HUES6 (cell line): ENCODE measurements around the gene ZNF181.
A peak's percentile ranks its signal among the peaks of the same experiment; 100 is the strongest.

Source experiments
- H3K27ac ChIP-seq: 2 replicates; pipeline ENCODE4 v1.7.0; 2013; ENCODE audit warnings: low read depth, mild to moderate bottlenecking, low read length, inconsistent platforms
- H3K27me3 ChIP-seq: 2 replicates; pipeline ENCODE4 v1.6.1; 2013; ENCODE audit warnings: low read length; ENCODE audit not compliant: control insufficient read depth, insufficient read depth
- H3K36me3 ChIP-seq: 2 replicates; pipeline ENCODE4 v1.6.1; 2013; ENCODE audit warnings: low read length; ENCODE audit not compliant: control insufficient read depth, insufficient read depth
- H3K4me1 ChIP-seq: 2 replicates; pipeline ENCODE4 v1.6.1; 2013; ENCODE audit warnings: low read length; ENCODE audit not compliant: control insufficient read depth, insufficient read depth
- H3K4me3 ChIP-seq: 2 replicates; pipeline ENCODE4 v1.5.1; 2013; ENCODE audit warnings: low read depth, low read length
- H3K9ac ChIP-seq: one replicate; pipeline ENCODE4 v1.6.1; 2013; ENCODE audit warnings: mild to moderate bottlenecking, low read length
- H3K9me3 ChIP-seq: 2 replicates; pipeline ENCODE4 v1.6.1; 2013; ENCODE audit warnings: low read depth, low read length; ENCODE audit not compliant: control insufficient read depth, insufficient read depth

ZNF181 gene

DNA sequence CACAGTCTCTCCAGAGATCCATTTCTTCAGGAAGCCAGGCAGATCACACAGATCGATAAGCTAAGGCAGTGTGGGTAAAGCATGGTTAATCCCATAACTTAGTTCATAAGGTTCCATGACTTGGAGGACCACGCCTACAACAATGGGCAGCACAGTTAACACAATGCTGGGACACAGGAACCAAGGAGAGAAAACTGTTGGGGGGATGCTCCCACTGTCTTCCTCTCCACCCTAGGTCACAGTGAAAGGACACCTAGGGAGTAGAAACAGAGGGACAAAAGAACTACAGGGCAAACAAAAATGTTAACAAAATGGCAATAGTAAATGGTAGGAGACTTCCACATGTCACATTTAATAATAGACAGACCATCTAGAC is 20.8 kb upstream of the ZNF181 start:
- H3K4me3 ChIP-seq: no peak overlapping the region
- no peaks in the 10 kb centered on the region for H3K36me3 ChIP-seq
- H3K9me3 ChIP-seq: peaks cover 37% of the 10 kb centered on the region
- H3K27me3 ChIP-seq: no peaks in the 10 kb centered on the region
- H3K27ac ChIP-seq: no peak overlapping the region
- no peak overlapping the region for H3K9ac ChIP-seq
- H3K4me1 ChIP-seq: 0 out of 2 replicates have a peak, but pooled peaks cover 2% of the 10 kb centered on the region

GRCh38 chr19:34715357-34715756 is 18.7 kb upstream of the ZNF181 start:
- H3K9me3 ChIP-seq: peaks cover 37% of the 10 kb centered on the region
- H3K9ac ChIP-seq: no peak overlapping the region
- H3K27ac ChIP-seq: no peak overlapping the region
- no peak overlapping the region for H3K4me3 ChIP-seq
- 0 out of 2 replicates have a peak, but pooled peaks cover 2% of the 10 kb centered on the region for H3K4me1 ChIP-seq
- H3K36me3 ChIP-seq: no peaks in the 10 kb centered on the region
- H3K27me3 ChIP-seq: no peaks in the 10 kb centered on the region

- Histone ChIP-seq H3K9ac (no peak overlapping the region), H3K4me3 (no peak overlapping the region), H3K4me1 (no peaks in the 10 kb centered on the region), H3K27me3 (peaks cover 17% of the 10 kb centered on the region; the same call in 1 of the 2 replicates), H3K27ac (no peak overlapping the region), H3K9me3 (peaks cover 2% of the 10 kb centered on the region; the same call in 1 of the 2 replicates), H3K36me3 (no peaks in the 10 kb centered on the region)
Observed at GRCh38 chr19:34722353-34722752, 11.7 kb upstream of the ZNF181 start.

GRCh38 chr19:34725400-34725799 is 8.6 kb upstream of the ZNF181 start:
- Histone ChIP-seq H3K27ac (no peak overlapping the region), H3K4me3 (no peak overlapping the region), H3K27me3 (peaks cover 17% of the 10 kb centered on the region; the same call in 1 of the 2 replicates)

GRCh38 chr19:34731019-34731829 is 2.8 kb upstream of the ZNF181 start:
- Histone ChIP-seq H3K4me1 (no peaks in the 10 kb centered on the region), H3K4me3 (no peak overlapping the region), H3K27me3 (no peaks in the 10 kb centered on the region), H3K36me3 (no peaks in the 10 kb centered on the region), H3K9me3 (no peaks in the 10 kb centered on the region), H3K27ac (no peak overlapping the region), H3K9ac (no peak overlapping the region)

More at GRCh38 chr19:34725400-34725799, 8.6 kb upstream of the ZNF181 start:
- Histone ChIP-seq H3K4me1 (no peaks in the 10 kb centered on the region), H3K36me3 (no peaks in the 10 kb centered on the region), H3K9me3 (no peaks in the 10 kb centered on the region; the same call in 1 of the 2 replicates), H3K9ac (no peak overlapping the region)

DNA sequence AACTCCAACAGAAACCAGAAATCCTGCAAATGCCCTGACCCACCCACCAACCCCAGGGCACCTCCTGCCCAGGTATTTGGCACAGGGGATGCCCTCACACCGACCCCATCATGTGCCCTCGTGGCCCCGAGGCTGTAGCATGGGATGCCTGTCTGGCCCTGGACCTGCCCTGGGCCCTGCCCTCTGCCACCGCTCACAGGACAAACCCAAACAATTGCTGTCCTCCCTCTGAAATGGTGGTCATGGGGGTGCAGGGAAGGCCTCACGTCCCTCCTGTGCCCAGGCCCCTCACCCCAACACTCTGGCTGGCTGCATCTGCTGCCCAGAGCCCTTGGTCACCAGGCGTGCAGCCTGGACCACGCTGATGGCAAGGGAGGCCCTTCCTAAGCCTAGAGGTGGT is 2.1 kb upstream of the ZNF181 start:
- H3K27ac ChIP-seq: no peak overlapping the region
- no peaks in the 10 kb centered on the region for H3K27me3 ChIP-seq
- H3K9me3 ChIP-seq: no peaks in the 10 kb centered on the region
- H3K4me1 ChIP-seq: no peaks in the 10 kb centered on the region
- no peak overlapping the region for H3K9ac ChIP-seq
- H3K4me3 ChIP-seq: no peak overlapping the region
- no peaks in the 10 kb centered on the region for H3K36me3 ChIP-seq

DNA sequence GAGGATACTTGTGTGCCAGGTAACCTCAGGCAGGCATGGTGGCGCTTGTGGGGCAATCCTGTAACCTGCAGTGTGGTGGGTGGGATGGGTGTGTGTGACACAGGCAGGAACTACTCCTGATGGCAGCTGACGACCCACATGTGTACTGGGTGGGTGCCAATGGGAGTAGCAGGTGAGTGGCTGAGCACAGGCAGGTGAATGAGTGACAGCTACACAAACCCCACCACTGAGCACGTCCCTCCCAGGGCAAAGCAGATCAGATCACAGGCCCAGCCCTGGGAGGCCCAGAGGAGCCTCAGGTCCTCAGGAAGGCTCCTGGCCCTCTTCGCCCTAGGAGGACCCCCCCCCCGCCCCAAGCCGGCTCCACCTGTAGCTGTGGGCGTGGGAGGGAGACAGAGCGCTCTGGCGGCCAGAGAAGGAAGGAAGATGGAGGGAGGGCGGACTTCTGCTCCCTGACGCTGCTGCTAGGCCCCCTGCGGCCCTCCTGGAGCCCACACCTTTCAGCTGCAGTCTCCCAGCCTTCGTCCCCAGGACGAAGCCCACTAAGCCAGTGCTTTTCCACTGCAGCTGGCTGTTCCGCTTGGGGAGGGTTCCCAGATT is 1.3 kb upstream of the ZNF181 start:
- Histone ChIP-seq H3K27ac (no peak overlapping the region), H3K36me3 (no peaks in the 10 kb centered on the region), H3K9ac (no peak overlapping the region), H3K4me1 (no peaks in the 10 kb centered on the region), H3K9me3 (no peaks in the 10 kb centered on the region), H3K4me3 (peak overlapping the region; percentile 90), H3K27me3 (no peaks in the 10 kb centered on the region)

- Histone ChIP-seq H3K9me3 (no peaks in the 10 kb centered on the region), H3K27me3 (no peaks in the 10 kb centered on the region), H3K4me3 (peak overlapping the region; percentile 90), H3K9ac (peak overlapping the region; percentile 80), H3K27ac (peak overlapping the region; percentile 88), H3K4me1 (no peaks in the 10 kb centered on the region), H3K36me3 (no peaks in the 10 kb centered on the region)
Observed at GRCh38 chr19:34733266-34733745, 737 bp upstream of the ZNF181 start.

DNA sequence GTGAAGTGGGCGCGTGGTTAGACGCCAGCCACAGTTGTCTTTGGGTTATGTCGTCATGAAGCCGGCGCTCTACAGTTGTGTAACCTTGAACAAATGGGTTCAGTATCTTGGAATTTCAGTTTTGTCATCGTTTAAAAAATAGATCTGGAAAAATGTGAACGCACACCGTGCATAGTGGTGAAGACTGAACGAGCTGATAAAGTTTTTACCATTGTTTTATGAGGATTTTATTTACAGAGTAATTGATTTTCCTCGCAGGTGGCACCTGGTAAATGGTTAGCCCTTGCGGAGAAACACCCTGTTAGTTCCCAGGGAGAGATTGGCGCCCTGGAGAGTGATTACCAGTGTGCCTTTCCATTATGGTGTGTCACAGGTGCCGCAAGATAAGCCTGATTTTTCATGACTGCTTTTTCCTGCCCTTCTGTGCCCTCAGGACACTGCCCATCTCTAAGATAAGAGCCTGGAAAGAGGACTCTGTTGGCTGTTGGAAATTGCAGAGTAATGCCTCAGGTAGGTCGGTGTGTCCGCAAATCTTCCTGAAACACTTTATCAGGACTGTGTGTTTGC is 577 bp downstream of the ZNF181 start:
- peak overlapping the region; percentile 80 for H3K9ac ChIP-seq
- H3K4me3 ChIP-seq: peak overlapping the region; percentile 90
- H3K36me3 ChIP-seq: peaks cover 8% of the 10 kb centered on the region
- peaks cover 3% of the 10 kb centered on the region; the same call in 1 of the 2 replicates for H3K9me3 ChIP-seq
- H3K4me1 ChIP-seq: no peaks in the 10 kb centered on the region
- no peaks in the 10 kb centered on the region for H3K27me3 ChIP-seq
- peak overlapping the region; percentile 88; the same call in 1 of the 2 replicates for H3K27ac ChIP-seq

DNA sequence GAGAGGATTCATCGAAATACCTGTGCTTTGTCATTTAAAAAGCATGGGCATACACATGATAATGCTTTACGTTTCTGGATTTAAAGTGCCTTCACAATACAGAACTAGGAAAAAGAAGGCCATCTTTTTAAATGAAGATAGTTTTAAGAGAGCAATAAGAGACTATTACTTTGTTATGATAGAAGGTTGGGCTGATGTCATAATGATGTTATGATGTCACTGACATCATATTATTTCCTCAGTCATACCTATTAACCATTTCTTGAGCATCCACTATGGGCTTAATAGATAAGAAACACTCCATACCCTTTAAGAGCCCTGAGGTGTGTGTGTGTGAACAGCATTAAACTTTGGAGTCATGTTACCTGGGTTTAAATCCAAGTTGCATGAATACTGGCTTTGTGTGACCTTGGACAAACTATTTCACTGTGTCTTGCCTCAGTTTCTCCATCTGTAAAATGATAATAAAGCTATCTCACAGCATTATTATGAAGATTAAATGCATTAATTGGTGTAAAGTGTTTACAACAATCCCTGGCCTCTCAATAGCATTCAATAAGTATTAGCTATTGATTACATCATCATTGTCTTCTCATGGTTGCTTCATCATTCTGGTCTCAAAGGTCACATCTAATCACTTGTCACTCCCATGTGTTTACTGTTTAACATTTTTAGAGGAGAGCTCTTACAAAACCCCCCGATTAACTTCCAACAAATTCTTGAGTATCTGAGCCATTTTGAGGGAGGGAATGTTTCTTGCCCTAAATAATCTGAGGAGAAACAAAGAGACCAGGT is 11.1 kb downstream of the ZNF181 start:
- Histone ChIP-seq H3K36me3 (peaks cover 6% of the 10 kb centered on the region), H3K9ac (no peak overlapping the region), H3K27ac (no peak overlapping the region), H3K9me3 (peaks cover 14% of the 10 kb centered on the region), H3K4me1 (peaks cover 8% of the 10 kb centered on the region; the same call in 1 of the 2 replicates), H3K27me3 (no peaks in the 10 kb centered on the region), H3K4me3 (no peak overlapping the region)
